Right lobe of liver (tissue), 6 donors: ENCODE results near the gene ARF1. TPM values are rescaled to one million over a fixed set of nuclear protein-coding genes. Genes with fewer than 3 reads are reported as not detected.
A peak's percentile ranks its signal among the peaks of the same experiment; 100 is the strongest.

Experiments
- ATAC-seq, 4 donors: fragments of 200-7000 bp; cut with Tn5 transposase; one replicate each; pipeline ENCODE4 v1.9.1; 2020; ENCODE audit warnings: mild to moderate bottlenecking in 4 of 4, moderate library complexity in 4 of 4
- DNase-seq, 3 donors: peaks; one replicate each; pipeline ENCODE4 v3.0.0-alpha.2; 2020
- H3K27ac ChIP-seq, 3 donors: fragments of 200-600 bp; one replicate each; pipeline ENCODE4 v1.8.0; 2022
- H3K27me3 ChIP-seq, 2 donors: fragments of 200-600 bp; one replicate each; pipeline ENCODE4 v1.8.0; 2022
- H3K36me3 ChIP-seq, 4 donors: fragments of 200-600 bp; sonication (generic) in 1 of 4; one replicate each; pipeline versions ENCODE4 v1.5.1 to v1.8.0; 2017 to 2022; ENCODE audit warnings: control low read depth in 1 of 4
- H3K4me1 ChIP-seq, 4 donors: fragments of 200-600 bp; sonication (generic) in 1 of 4; one replicate each; pipeline versions ENCODE4 v1.5.1 to v1.8.0; 2017 to 2022; ENCODE audit warnings: control low read depth in 1 of 4
- H3K4me3 ChIP-seq, 3 donors: fragments of 200-600 bp; one replicate each; pipeline ENCODE4 v1.8.0; 2022
- H3K9me3 ChIP-seq, 4 donors: fragments of 200-600 bp; sonication (generic) in 1 of 4; one replicate each; pipeline versions ENCODE4 v1.5.1 to v1.8.0; 2017 to 2022; ENCODE audit warnings: control low read depth in 1 of 4
- CTCF ChIP-seq, 4 donors: fragments of 200-600 bp in 3 of 4; fragments of 450-650 bp in 1 of 4; IDR thresholded peaks; one replicate each; pipeline versions ENCODE4 v1.5.1 to v1.8.0; 2016 to 2022; ENCODE audit warnings: antibody characterized with exemption in 4 of 4, mild to moderate bottlenecking in 2 of 4
- POLR2A ChIP-seq: fragments of 450-650 bp; IDR thresholded peaks from one replicate; pipeline ENCODE4 v1.6.1; 2017; ENCODE audit warnings: antibody characterized with exemption, mild to moderate bottlenecking
- WGBS: methylation state at CpG from one replicate; pipeline ENCODE4 v1.1.6; 2018; ENCODE audit warnings: low coverage, low lambda C conversion rate; ENCODE audit not compliant: insufficient coverage; ENCODE audit errors: missing lambda C conversion rate; 5-methylcytosine and 5-hydroxymethylcytosine counted together
- intact Hi-C, 2 donors: fragments of 100-400 bp; cut with DNase I; formaldehyde crosslinking; loops; one replicate each; pipeline versions ENCODE4 v1.11.2 to v1.14.1; 2022
- microRNA-seq, 2 donors: library from miRNA; unstranded; fragments of <30 nt; microRNA quantifications; one replicate each; pipeline ENCODE4, GENCODE V29; 2019 to 2020
- small RNA-seq, 2 experiments: library from RNA; depleted of rRNA; stranded (forward); fragments of <200 nt; gene quantifications; one replicate each; pipeline ENCODE3, GENCODE V24; 2016
- total RNA-seq, 6 experiments: library from RNA; depleted of rRNA in 2 of 6; stranded (reverse); fragments of >200 nt in 2 of 6; fragmentation: NEBNext Ultra II Directional in 3 of 6; extraction: Animal tissue kit (Norgen Biotek cat#: 25700) in 3 of 6; gene quantifications; one replicate each; pipeline versions ENCODE4 v1.1.0 to v1.2.4, GENCODE V29; 2016 to 2023
- donor health status: DM: no; HTN: yes; CAD: no.
- donor health status: DM: no; HTN: no; CAD: no.
- donor health status: DM: no; HTN: no; CAD: no.
- donor health status: DM: no; HTN: yes; CAD: no.
- donor health status: DM: no; HTN: yes; CAD: no.

ARF1 gene
- total RNA-seq, 6 experiments from 2014 or later = 143 to 261 (median 193) TPM

- TF ChIP-seq POLR2A = no peak
- TF ChIP-seq CTCF (IDR thresholded peaks at IDR 0.05) = no peak
- no peak for ATAC-seq
- Histone ChIP-seq H3K4me1 (no peaks in the 10 kb centered on the region), H3K27me3 (no peaks in the 10 kb centered on the region), H3K4me3 (no peak overlapping the region), H3K9me3 (no peaks in the 10 kb centered on the region), H3K36me3 (peaks cover 0 to 9% (median 4%) of the 10 kb centered on the region in 4 donors), H3K27ac (peak overlapping the region in 1 of 3 donors; percentile 22)
- intact Hi-C loops = no loop called here
- peak in 1 of 3 donors; percentile 46 for DNase-seq
- no CpG with 5 or more reads among the region's 18 CpGs for WGBS
Observed at GRCh38 chr1:228148196-228148861, 65.8 kb downstream of the ARF1 start.

Small RNA genes within 50 kb of the gene (microRNA-seq; reads per million reads assigned to microRNA genes)
- 1.3 to 1.4 reads per million in 2 donors for gene MIR3620

Small RNA genes within 50 kb of the gene (small RNA-seq; reads per million reads assigned to genes)
- gene AL359510.1 = 0 reads per million in 2 experiments

Other genes with a start within 250 kb of the ARF1 start
- under 1 TPM in 5 of 6 experiments, not detected in 1; 0.09 to 0.19 (median 0.10) TPM for gene WNT9A, start 134.8 kb upstream of the ARF1 start, total RNA-seq
- not detected for gene WNT3A, start 75.7 kb upstream of the ARF1 start, total RNA-seq
- gene C1orf35, start 20.6 kb downstream of the ARF1 start, total RNA-seq = 1 to 10 TPM; 3.4 to 6.3 (median 5.2) TPM
- gene MRPL55, start 26.6 kb downstream of the ARF1 start, total RNA-seq = 10 to 100 TPM; 24.2 to 75.9 (median 38.0) TPM
- gene GUK1, start 57.6 kb downstream of the ARF1 start, total RNA-seq = 100 to 1,000 TPM in 4 of 6 experiments, 10 to 100 TPM in 2; 78.0 to 235 (median 108) TPM
- gene GJC2, start 67.2 kb downstream of the ARF1 start, total RNA-seq = under 1 TPM in 5 of 6 experiments, not detected in 1; 0.12 to 0.44 (median 0.16) TPM
- 1 to 10 TPM; 5.1 to 8.0 (median 6.1) TPM for gene IBA57, start 83.1 kb downstream of the ARF1 start, total RNA-seq
- 1 to 10 TPM in 5 of 6 experiments, under 1 TPM in 1; 0.43 to 3.5 (median 2.0) TPM for gene OBSCN, start 125.3 kb downstream of the ARF1 start, total RNA-seq